ENCODE data around the gene SIK3. TPM values are rescaled to one million over a fixed set of nuclear protein-coding genes. Genes with fewer than 3 reads are reported as not detected.
A peak's percentile ranks its signal among the peaks of the same experiment; 100 is the strongest.

SIK3 gene
- total and polyA plus RNA-seq, 2 donors (not counting 3 experiments of a cell fraction or from before 2014, with no cell fraction given) = 10.3 to 21.3 TPM

DNA sequence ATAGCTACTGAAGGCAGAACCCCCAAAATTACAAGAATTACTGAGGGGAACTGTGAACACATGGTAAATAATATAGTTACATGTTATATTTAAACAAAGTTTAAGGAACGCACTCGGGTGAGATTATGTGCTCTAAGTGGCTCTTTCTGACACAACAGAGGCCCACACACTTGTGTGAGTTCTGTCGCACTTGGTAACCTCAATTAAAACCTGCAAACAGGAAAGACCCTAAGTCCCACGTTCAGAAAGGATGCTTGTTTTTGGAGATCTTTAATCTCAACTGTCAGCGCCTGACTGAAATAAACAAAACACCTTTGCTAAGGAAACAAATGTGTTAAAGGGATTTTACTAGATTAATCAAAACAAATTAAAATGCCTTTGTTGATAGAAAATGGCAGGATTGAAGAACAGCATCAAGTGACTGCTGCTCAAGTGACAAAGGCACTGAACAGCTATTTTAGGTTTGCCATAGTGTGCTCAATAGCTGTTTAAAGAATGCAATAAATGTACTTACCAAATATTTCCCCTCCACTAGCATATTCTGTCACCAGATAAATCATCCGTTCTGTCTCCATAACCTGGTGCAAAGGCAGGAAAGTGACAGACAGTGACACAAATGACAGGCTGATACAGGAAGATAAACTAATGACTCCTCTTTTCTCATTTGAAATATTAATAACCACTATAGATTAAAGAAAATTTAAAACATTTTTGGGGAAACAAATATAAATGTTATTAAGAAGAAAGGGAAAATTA is 144.5 kb downstream of the SIK3 start:
- no peaks in the 10 kb centered on the region for H3K27me3 ChIP-seq (ENCODE audit: control insufficient read depth in 2 of 2, insufficient read depth in 2 of 2, low read length in 2 of 2)
- H3K4me2 ChIP-seq (ENCODE audit: insufficient read depth, low read length) = no peak overlapping the region
- H3K79me2 ChIP-seq (ENCODE audit: control insufficient read depth, insufficient read depth, low read length) = no peaks in the 10 kb centered on the region
- H3K4me1 ChIP-seq (ENCODE audit: control insufficient read depth, extremely low read depth, insufficient read depth, low read length) = no peaks in the 10 kb centered on the region
- peaks cover 0 to 2% of the 10 kb centered on the region in 2 experiments for H3K36me3 ChIP-seq (ENCODE audit: control insufficient read depth in 2 of 2, extremely low read depth in 1 of 2, insufficient read depth in 2 of 2, low read length in 2 of 2)
- H3K4me3 ChIP-seq (replicated peaks in 1 of 3; ENCODE audit: insufficient read depth in 1 of 3, low read depth in 1 of 3, low read length in 3 of 3) = no peak overlapping the region
- no peak overlapping the region for H3K9ac ChIP-seq (replicated peaks; ENCODE audit: extremely low read depth, insufficient read depth, low read length)
- dilution Hi-C loops (cut with MboI; ENCODE audit: extremely low pct_ligation_motif_present, low sequenced_read_pairs) (no loop called here), intact Hi-C loops (cut with micrococcal nuclease) (no loop called here)
- CTCF ChIA-PET = no interaction called here
- H4K20me1 ChIP-seq (replicated peaks; ENCODE audit: control insufficient read depth, extremely low read depth, insufficient read depth, low read length) = no peaks in the 10 kb centered on the region
- no peaks in the 10 kb centered on the region for H3K9me1 ChIP-seq (replicated peaks; ENCODE audit: control insufficient read depth, extremely low read depth, insufficient read depth, low read length)
- H3K9me3 ChIP-seq (replicated peaks; ENCODE audit: control insufficient read depth, insufficient read depth, low read length) = no peaks in the 10 kb centered on the region
- DNase-seq (ENCODE audit: low read depth, low spot score) = no peak
- BruUV-seq (replicated peaks) = no TSS peak
- TF ChIP-seq, protein P1, sequence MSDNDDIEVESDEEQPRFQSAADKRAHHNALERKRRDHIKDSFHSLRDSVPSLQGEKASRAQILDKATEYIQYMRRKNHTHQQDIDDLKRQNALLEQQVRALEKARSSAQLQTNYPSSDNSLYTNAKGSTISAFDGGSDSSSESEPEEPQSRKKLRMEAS (IDR thresholded peaks at IDR 0.05; ENCODE audit: insufficient read depth, insufficient read length) = no peak
- no peak for TF ChIP-seq MYC (IDR thresholded peaks at IDR 0.05; ENCODE audit: low read depth, low read length)
- TF ChIP-seq CTCF (IDR thresholded peaks at IDR 0.05; ENCODE audit: extremely low read depth in 1 of 2, insufficient read depth in 1 of 2, low read depth in 1 of 2, low read length in 2 of 2) = no peak
- no peak for TF ChIP-seq POLR2A (IDR thresholded peaks at IDR 0.05; ENCODE audit: low read depth, low read length)
- no peak for TF ChIP-seq GATA2 (IDR thresholded peaks at IDR 0.05; ENCODE audit: insufficient read depth, insufficient read length, low read depth, low read length)
- no peak for TF ChIP-seq EZH2 (IDR thresholded peaks at IDR 0.05; ENCODE audit: borderline replicate concordance, low read depth, low read length, severe bottlenecking)
- no peak for TF ChIP-seq FOS (IDR thresholded peaks at IDR 0.05; ENCODE audit: borderline replicate concordance, insufficient read depth, low read length)
- TF ChIP-seq JUN (IDR thresholded peaks at IDR 0.05; ENCODE audit: borderline replicate concordance, insufficient read depth, insufficient read length, low read depth) = no peak
- TF ChIP-seq POLR2AphosphoS5 (IDR thresholded peaks at IDR 0.05; ENCODE audit: insufficient read depth, low read depth, low read length) = no peak
- no peak overlapping the region for H3K27ac ChIP-seq (ENCODE audit: insufficient read depth, low read depth, low read length)
- peak; percentile 24 for FAIRE-seq
- H2AFZ ChIP-seq (ENCODE audit: low read depth, low read length) = no peak overlapping the region
- POLR2A ChIA-PET = no interaction called here

Data from endothelial cell of umbilical vein (primary cell).